Effector CD4-positive, alpha-beta T cell (primary cell): Measurements from ENCODE around the gene INHBB.

ENCODE experiments used
- DNase-seq: peaks from one replicate; pipeline ENCODE4 v3.0.0-alpha.2; 2020

INHBB gene

DNA sequence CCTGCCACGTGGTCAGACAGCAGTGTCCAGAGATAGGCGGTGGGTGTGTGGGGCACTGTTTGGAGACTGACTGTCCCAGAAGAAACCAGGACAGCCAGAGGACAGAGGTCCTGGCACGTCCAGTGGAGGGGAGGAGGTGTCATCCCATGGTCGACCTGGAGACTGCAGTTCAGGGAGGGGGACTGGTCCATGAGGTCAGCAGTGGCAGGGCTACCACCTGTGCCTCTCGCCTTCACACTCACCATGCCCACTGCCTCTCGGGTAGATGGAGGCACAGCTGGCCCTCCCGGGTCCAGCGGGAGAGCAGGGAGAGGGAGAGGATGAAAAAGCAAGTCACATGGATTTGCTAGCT lies 53.9 kb downstream of the INHBB start:
- DNase-seq = no peak

DNA sequence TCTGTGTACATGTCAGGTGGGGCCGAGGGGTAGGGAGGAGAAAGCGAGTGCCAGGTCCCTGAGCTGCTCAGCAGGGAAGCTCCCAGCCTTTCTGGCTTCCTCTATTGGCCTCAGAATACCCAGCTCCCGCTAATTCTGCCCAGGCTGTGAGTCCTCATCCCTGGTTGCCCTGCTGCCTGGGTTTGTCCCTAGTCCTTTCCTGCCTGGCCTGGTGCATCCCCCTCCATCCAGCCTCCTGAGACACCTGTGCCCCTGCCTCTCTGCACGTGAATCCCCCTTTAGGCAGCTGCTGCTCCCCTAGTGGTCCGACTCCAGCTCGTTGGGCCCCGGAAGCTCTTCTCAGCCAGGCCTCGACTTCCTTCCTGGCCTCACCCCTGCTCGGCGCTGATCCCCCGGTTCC lies 54.6 kb downstream of the INHBB start:
- DNase-seq = no peak
